ENCODE measurements around the gene EGFL7. TPM values are rescaled to one million over a fixed set of nuclear protein-coding genes. Genes with fewer than 3 reads are reported as not detected.

Gene EGFL7
- total and polyA plus RNA-seq, 10 donors, result 132 to 522 (median 187) TPM

GRCh38 chr9:136669791-136670464, 7.2 kb downstream of the EGFL7 start:
- H3K4me1 ChIP-seq, result peaks cover 3 to 75% (median 36%) of the 10 kb centered on the region in 6 donors
- no peak for DNase-seq
- H3K27me3 ChIP-seq (replicated peaks in 1 of 7), result peaks cover 3 to 53% (median 11%) of the 10 kb centered on the region in 7 donors
- H3K27ac ChIP-seq, result peak overlapping the region in 6 of 8 donors; percentile 46 to 87 (median 66)
- peak overlapping the region in 7 of 8 donors; percentile 45 to 84 (median 69) for H3K4me3 ChIP-seq
- TF ChIP-seq CTCF (IDR thresholded peaks at IDR 0.05 in 8 of 11, conservative IDR thresholded peaks at IDR 0.05 in 3 of 11) (no peak), POLR2AphosphoS5 (IDR thresholded peaks at IDR 0.05) (peak; percentile 36 to 63 (median 59))
- peaks cover 0 to 87% (median 25%) of the 10 kb centered on the region in 6 donors for H3K36me3 ChIP-seq
- no peaks in the 10 kb centered on the region for H3K9me3 ChIP-seq
- WGBS, 5 donors, result 40 to 61% (median 49%) methylated on average over 14 to 23 of the region's 23 CpGs
- intact Hi-C loops (cut with DNase I; ENCODE audit: low total_unique reads), result no loop called here

- Histone ChIP-seq H3K4me1 (peaks cover 0 to 70% (median 31%) of the 10 kb centered on the region in 6 donors), H3K27me3 (replicated peaks in 1 of 7) (peaks cover 0 to 47% (median 8%) of the 10 kb centered on the region in 7 donors), H3K27ac (peak overlapping the region in 5 of 8 donors; percentile 63 to 87 (median 68)), H3K36me3 (peaks cover 0 to 89% (median 24%) of the 10 kb centered on the region in 6 donors), H3K9me3 (no peaks in the 10 kb centered on the region), H3K4me3 (peak overlapping the region in 5 of 8 donors; percentile 58 to 84 (median 69))
- no peak for TF ChIP-seq POLR2A (IDR thresholded peaks at IDR 0.05)
- peak; percentile 60 to 85 (median 68) for TF ChIP-seq POLR2AphosphoS5 (IDR thresholded peaks at IDR 0.05)
- DNase-seq, result no peak
- intact Hi-C loops (cut with DNase I; ENCODE audit: low total_unique reads), result no loop called here
- WGBS, 5 donors, result 48 to 83% (median 67%) methylated on average over 26 to 36 of the region's 36 CpGs
These were observed 8.0 kb downstream of the EGFL7 start for GRCh38 chr9:136670576-136671253.

- Histone ChIP-seq H3K27ac (peak overlapping the region in 4 of 8 donors; percentile 2 to 45 (median 36)), H3K27me3 (replicated peaks in 1 of 7) (peaks cover 0 to 44% (median 5%) of the 10 kb centered on the region in 7 donors), H3K4me1 (peaks cover 0 to 69% (median 31%) of the 10 kb centered on the region in 6 donors), H3K36me3 (peaks cover 0 to 94% (median 27%) of the 10 kb centered on the region in 6 donors), H3K9me3 (no peaks in the 10 kb centered on the region), H3K4me3 (peak overlapping the region in 2 of 8 donors; percentile 6 to 81)
- TF ChIP-seq POLR2AphosphoS5 (IDR thresholded peaks at IDR 0.05) (no peak), POLR2A (IDR thresholded peaks at IDR 0.05) (no peak), CTCF (IDR thresholded peaks at IDR 0.05 in 8 of 11, conservative IDR thresholded peaks at IDR 0.05 in 3 of 11) (no peak)
- WGBS, 5 donors, result 51 to 63% (median 61%) methylated on average over 10 to 12 of the region's 12 CpGs
- intact Hi-C loops (cut with DNase I; ENCODE audit: low total_unique reads), result no loop called here
- no peak for DNase-seq
These were observed 8.5 kb downstream of the EGFL7 start for GRCh38 chr9:136671254-136671614.

GRCh38 chr9:136671646-136672430, 9.1 kb downstream of the EGFL7 start:
- 46 to 66% (median 54%) methylated on average over 9 to 27 of the region's 27 CpGs for WGBS, 5 donors
- intact Hi-C loops (cut with DNase I; ENCODE audit: low total_unique reads), result no loop called here
- Histone ChIP-seq H3K27ac (peak overlapping the region in 5 of 8 donors; percentile 2 to 48 (median 38)), H3K36me3 (peaks cover 0 to 95% (median 33%) of the 10 kb centered on the region in 6 donors), H3K27me3 (replicated peaks in 1 of 7) (peaks cover 0 to 37% (median 4%) of the 10 kb centered on the region in 7 donors), H3K4me3 (peak overlapping the region in 2 of 8 donors; percentile 6 to 81), H3K9me3 (no peaks in the 10 kb centered on the region), H3K4me1 (peaks cover 0 to 69% (median 27%) of the 10 kb centered on the region in 6 donors)
- no peak for DNase-seq
- TF ChIP-seq POLR2AphosphoS5 (IDR thresholded peaks at IDR 0.05) (peak; percentile 51 to 75 (median 68)), CTCF (IDR thresholded peaks at IDR 0.05 in 8 of 11, conservative IDR thresholded peaks at IDR 0.05 in 3 of 11) (peak; percentile 49 to 92 (median 82)), POLR2A (IDR thresholded peaks at IDR 0.05) (no peak)
